Keratinocyte (primary cell): Measurements from ENCODE around the gene SPDL1. TPM values are rescaled to one million over a fixed set of nuclear protein-coding genes. Genes with fewer than 3 reads are reported as not detected.

Source experiments
- DNase-seq: peaks from one replicate; pipeline ENCODE4 v3.0.0-alpha.2; 2011; ENCODE audit warnings: low read depth, missing footprints, low spot score
- FAIRE-seq: peaks from 2 replicates; lab custom pipeline; 2011; peaks lifted over from hg19 to GRCh38; lab: Jason Lieb, UNC
- H2AFZ ChIP-seq: 2 replicates; pipeline ENCODE4 v1.6.0; 2012; ENCODE audit warnings: low read length, control low read depth, inconsistent platforms; ENCODE audit not compliant: control insufficient read depth
- H3K27ac ChIP-seq: 2 replicates; pipeline ENCODE4 v1.5.1; 2011; ENCODE audit warnings: low read length; ENCODE audit not compliant: control insufficient read depth, insufficient read depth
- H3K27me3 ChIP-seq: 3 replicates; pipeline ENCODE4 v1.6.0; 2011; ENCODE audit warnings: low read length; ENCODE audit not compliant: control insufficient read depth, insufficient read depth; ENCODE audit errors: extremely low read depth
- H3K36me3 ChIP-seq, 2 experiments: 2 replicates in 1 of 2; 3 replicates in 1 of 2; pipeline ENCODE4 v1.5.1; 2011; ENCODE audit warnings: low read length in 2 of 2, mild to moderate bottlenecking in 1 of 2; ENCODE audit not compliant: control insufficient read depth in 2 of 2, insufficient read depth in 2 of 2; ENCODE audit errors: extremely low read depth in 1 of 2
- H3K4me1 ChIP-seq: 3 replicates; pipeline ENCODE4 v1.5.1; 2011; ENCODE audit warnings: low read length; ENCODE audit not compliant: control insufficient read depth, insufficient read depth; ENCODE audit errors: extremely low read depth
- H3K4me2 ChIP-seq: 3 replicates; pipeline ENCODE4 v1.6.0; 2011; ENCODE audit warnings: low read depth, low read length; ENCODE audit not compliant: control insufficient read depth, insufficient read depth; ENCODE audit errors: extremely low read depth
- H3K4me3 ChIP-seq, 3 experiments: fragments of 200-600 bp in 1 of 3; sonication (generic) in 1 of 3; 2 replicates in 2 of 3; 3 replicates in 1 of 3; pipeline ENCODE4 v1.5.1; 2011 to 2016; ENCODE audit warnings: low read length in 3 of 3, mild to moderate bottlenecking in 3 of 3, control low read depth in 2 of 3, inconsistent platforms in 1 of 3, low read depth in 1 of 3, mixed read lengths in 1 of 3, mixed run types in 1 of 3, moderate library complexity in 1 of 3; ENCODE audit not compliant: control insufficient read depth in 2 of 3, insufficient read depth in 2 of 3; ENCODE audit errors: extremely low read depth in 1 of 3
- H3K79me2 ChIP-seq: 2 replicates; pipeline ENCODE4 v1.6.0; 2012; ENCODE audit warnings: low read length; ENCODE audit not compliant: control insufficient read depth, insufficient read depth
- H3K9ac ChIP-seq: 3 replicates; pipeline ENCODE4 v1.6.0; 2011; ENCODE audit warnings: low read length; ENCODE audit not compliant: control insufficient read depth, insufficient read depth; ENCODE audit errors: extremely low read depth
- H3K9me1 ChIP-seq: 3 replicates; pipeline ENCODE4 v1.6.0; 2011; ENCODE audit warnings: low read length; ENCODE audit not compliant: control insufficient read depth, insufficient read depth; ENCODE audit errors: extremely low read depth
- H3K9me3 ChIP-seq: 2 replicates; pipeline ENCODE4 v1.5.1; 2012; ENCODE audit warnings: low read depth, low read length; ENCODE audit not compliant: control insufficient read depth
- H4K20me1 ChIP-seq: 3 replicates; pipeline ENCODE4 v1.6.0; 2011; ENCODE audit warnings: low read length; ENCODE audit not compliant: control insufficient read depth, insufficient read depth; ENCODE audit errors: extremely low read depth
- CTCF ChIP-seq, 3 experiments: IDR thresholded peaks in 1 of 3; conservative IDR thresholded peaks in 1 of 3; optimal IDR thresholded peaks in 1 of 3; 2 replicates in 2 of 3; 3 replicates in 1 of 3; pipeline versions ENCODE3 to v1.5.1; 2011; ENCODE audit warnings: low read length in 3 of 3, mild to moderate bottlenecking in 3 of 3, moderate library complexity in 2 of 3, control low read depth in 1 of 3, inconsistent platforms in 1 of 3; ENCODE audit not compliant: insufficient read depth in 2 of 3; ENCODE audit errors: extremely low read depth in 1 of 3
- EZH2 ChIP-seq: IDR thresholded peaks from one replicate; pipeline ENCODE4 v1.6.1; 2012; ENCODE audit warnings: inconsistent platforms, mild to moderate bottlenecking, low read length, moderate library complexity
- dilution Hi-C: fragments of 300-500 bp; cut with MboI; formaldehyde crosslinking; loops from one replicate; pipeline ENCODE4 v1.7.0; 2020; ENCODE audit warnings: low sequenced_read_pairs; ENCODE audit not compliant: extremely low pct_ligation_motif_present
- polyA plus RNA-seq, 5 experiments: library from polyadenylated mRNA; depleted of rRNA in 3 of 5; stranded (reverse) in 3 of 5; stranded (forward) in 1 of 5; unstranded in 1 of 5; fragments of >200 nt; gene quantifications; 1 replicate in 1 of 5; 2 replicates in 3 of 5; 3 replicates in 1 of 5; pipeline versions ENCODE4 v1.2.1 to v1.2.3, GENCODE V29; 2011 to 2012; ENCODE audit warnings: missing spikeins in 2 of 5, low read depth in 1 of 5, low replicate concordance in 1 of 5

The SPDL1 gene
- polyA plus RNA-seq, 1 donor (not counting 4 experiments of a cell fraction or from before 2014, with no cell fraction given), result 24.6 TPM

GRCh38 chr5:169550227-169550626, 33.3 kb upstream of the SPDL1 start:
- Histone ChIP-seq H3K4me1 (no peaks in the 10 kb centered on the region), H3K36me3 (no peaks in the 10 kb centered on the region), H3K4me2 (no peak overlapping the region), H3K9ac (no peak overlapping the region), H4K20me1 (no peaks in the 10 kb centered on the region), H3K27ac (no peak overlapping the region), H3K9me1 (no peaks in the 10 kb centered on the region), H3K79me2 (no peaks in the 10 kb centered on the region), H3K27me3 (peaks cover 4% of the 10 kb centered on the region), H3K9me3 (no peaks in the 10 kb centered on the region), H3K4me3 (no peak overlapping the region), H2AFZ (no peak overlapping the region)
- DNase-seq, result no peak
- dilution Hi-C loops, result no loop called here
- no peak for FAIRE-seq
- TF ChIP-seq EZH2, result no peak
- TF ChIP-seq CTCF (optimal IDR thresholded peaks at IDR 0.05 in 1 of 3, IDR thresholded peaks at IDR 0.05 in 1 of 3, conservative IDR thresholded peaks at IDR 0.05 in 1 of 3; ENCODE audit: extremely low read depth in 1 of 3, insufficient read depth in 2 of 3, low read length in 3 of 3), result no peak

- dilution Hi-C loops, result no loop called here
- Histone ChIP-seq H3K79me2 (no peaks in the 10 kb centered on the region), H3K4me2 (no peak overlapping the region), H3K4me1 (no peaks in the 10 kb centered on the region), H4K20me1 (no peaks in the 10 kb centered on the region), H3K9ac (no peak overlapping the region), H3K9me1 (no peaks in the 10 kb centered on the region), H3K9me3 (no peaks in the 10 kb centered on the region), H3K27me3 (peaks cover 4% of the 10 kb centered on the region), H3K27ac (no peak overlapping the region), H2AFZ (no peak overlapping the region), H3K36me3 (no peaks in the 10 kb centered on the region), H3K4me3 (no peak overlapping the region)
- TF ChIP-seq CTCF (optimal IDR thresholded peaks at IDR 0.05 in 1 of 3, IDR thresholded peaks at IDR 0.05 in 1 of 3, conservative IDR thresholded peaks at IDR 0.05 in 1 of 3; ENCODE audit: extremely low read depth in 1 of 3, insufficient read depth in 2 of 3, low read length in 3 of 3) (no peak), EZH2 (no peak)
- FAIRE-seq (no peak), DNase-seq (no peak)
These were observed 32.4 kb upstream of the SPDL1 start for GRCh38 chr5:169551146-169551545.
